ENCODE measurements around the gene FYB1.

Gene FYB1

GRCh38 chr5:39158127-39158593 lies 61.2 kb downstream of the FYB1 start:
- DNase-seq, result no peak

GRCh38 chr5:39157701-39158100 lies 61.7 kb downstream of the FYB1 start:
- DNase-seq, result no peak

- DNase-seq, result no peak
Measured at GRCh38 chr5:39156082-39156481, 63.3 kb downstream of the FYB1 start.

DNA sequence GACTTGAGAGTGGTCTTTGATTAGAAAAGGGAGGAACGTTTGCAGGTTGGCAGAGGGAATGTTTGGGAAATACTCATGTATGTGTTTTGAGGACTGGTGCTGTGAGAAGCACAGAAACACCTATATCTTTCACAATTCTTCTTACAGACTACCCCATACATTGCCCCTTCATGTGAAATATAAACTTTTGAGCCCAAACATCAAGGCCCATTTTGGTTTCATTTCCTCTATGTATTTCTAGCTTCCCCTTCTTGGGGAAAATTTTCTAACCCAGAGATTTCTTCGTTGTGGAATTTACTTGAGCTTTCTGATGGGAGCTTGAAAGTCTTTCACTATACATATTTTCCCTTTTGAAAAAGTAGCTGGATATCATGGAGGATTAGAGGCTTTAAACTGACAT lies 67.6 kb downstream of the FYB1 start:
- no peak for DNase-seq

- no peak for DNase-seq
Measured at GRCh38 chr5:39149966-39150365, 69.4 kb downstream of the FYB1 start.

DNA sequence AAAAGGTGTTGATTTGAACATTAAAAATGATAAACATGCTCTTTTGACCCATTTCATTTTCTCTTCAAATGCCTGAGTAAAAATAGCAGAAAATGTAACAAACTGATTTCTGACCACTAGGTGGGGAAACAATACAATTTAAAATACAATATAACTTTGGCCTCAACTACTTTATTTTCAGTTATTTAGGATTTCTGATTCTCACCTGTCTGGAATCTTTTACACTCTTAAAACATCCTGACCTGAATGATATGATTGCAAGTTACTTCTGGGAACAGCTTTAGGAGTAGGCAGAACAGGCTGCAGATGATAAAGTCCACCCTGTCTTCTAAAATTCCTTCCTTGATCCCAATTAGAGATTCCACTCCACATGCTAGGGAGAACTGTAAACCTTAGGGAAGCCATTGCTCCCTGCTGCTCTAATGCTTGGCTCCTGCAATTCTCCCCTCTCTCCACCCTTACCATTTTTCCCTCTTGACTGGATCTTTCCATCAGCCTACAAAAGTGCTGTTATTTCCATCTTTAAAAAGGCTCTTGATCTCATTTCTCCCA lies 70.3 kb downstream of the FYB1 start:
- no peak for DNase-seq

DNA sequence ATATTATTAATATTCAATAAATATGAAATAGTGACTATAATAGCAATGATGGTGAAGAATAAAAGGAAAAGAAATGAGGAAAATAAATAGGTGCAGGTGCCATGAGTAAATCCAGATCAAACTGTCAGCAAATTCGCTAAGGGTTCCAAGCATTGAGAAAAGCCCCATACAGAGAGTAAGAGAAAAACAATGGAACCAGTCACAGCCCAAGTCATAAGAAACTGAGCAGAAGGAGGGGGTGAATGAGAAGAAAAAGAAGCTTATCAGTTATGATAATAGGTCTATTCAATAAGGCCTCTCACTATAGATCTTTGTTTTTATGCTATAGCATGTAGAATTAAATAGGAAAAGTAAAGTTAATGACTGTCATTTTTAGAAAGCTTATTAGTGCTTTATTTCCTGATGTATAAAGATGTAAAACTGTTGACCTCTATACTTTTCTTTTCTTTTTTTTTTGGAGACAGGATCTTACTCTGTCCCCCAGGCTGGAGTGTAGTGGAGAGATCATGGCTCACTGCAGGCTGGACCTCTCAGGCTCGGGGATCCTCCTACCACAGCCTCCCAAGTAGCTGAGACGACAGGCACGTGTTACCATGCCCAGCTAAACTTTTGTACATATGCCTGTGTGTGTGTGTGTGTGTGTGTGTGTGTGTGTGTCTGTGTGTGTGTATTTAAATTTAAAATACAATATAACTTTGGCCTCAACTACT lies 72.4 kb downstream of the FYB1 start:
- DNase-seq, result no peak

GRCh38 chr5:39143151-39143860 lies 76.1 kb downstream of the FYB1 start:
- no peak for DNase-seq

DNA sequence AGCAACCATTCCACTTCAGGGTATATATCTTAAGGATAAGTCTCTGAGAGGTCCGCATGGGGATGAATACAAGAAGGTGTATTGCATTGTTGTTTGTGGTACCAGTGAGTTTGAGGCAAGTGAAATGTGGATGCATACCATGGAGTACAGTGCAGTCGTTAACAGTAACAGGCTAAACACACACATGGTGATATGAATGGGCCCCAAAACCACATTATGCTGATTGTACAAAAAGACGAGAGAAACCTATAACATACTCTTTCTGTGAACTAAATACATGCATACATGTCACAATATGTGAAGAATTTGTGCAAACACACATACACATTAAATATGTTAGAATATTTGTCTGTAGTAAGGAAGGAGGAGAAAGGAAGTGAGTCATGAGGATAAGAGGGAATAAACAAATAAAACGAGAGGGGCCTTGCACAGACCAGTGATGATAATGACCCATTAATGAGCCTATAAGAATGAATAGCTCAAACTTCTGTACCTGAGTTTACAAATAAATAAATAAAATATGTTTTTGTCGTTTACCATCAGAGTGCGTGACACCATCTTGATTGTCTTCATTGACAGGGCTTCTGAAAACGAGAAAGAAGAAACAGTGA lies 78.7 kb downstream of the FYB1 start:
- DNase-seq, result no peak

GRCh38 chr5:39138892-39139291 lies 80.5 kb downstream of the FYB1 start:
- no peak for DNase-seq

DNA sequence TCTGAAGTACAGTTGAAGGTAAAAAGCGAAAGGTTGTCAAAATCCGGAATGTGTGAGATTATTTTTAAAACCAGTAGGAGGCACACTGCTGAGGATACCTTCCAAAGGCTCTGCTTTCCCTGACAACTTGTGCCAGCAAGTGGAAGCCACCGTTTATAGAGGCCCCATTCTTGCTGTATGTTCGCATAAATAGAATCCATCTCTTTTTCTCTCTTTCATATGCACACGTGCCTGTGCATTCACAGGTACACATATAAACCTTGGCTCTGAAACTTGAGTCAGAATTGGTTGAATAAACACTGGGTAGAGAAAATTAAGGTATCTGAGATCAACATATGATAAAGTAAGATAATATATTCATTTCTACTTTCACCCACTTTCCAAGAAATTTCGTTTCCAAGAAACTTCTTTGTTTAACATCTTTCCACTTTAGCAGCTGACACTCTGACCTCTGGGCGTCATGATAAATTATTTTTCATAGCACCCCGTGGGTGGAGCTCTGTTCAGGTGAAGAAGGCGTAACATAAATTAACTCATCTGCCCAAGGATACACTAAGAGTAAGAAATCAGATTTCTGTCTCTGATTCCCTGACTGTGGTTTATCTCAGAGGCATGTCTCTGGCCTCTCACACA lies 81.4 kb downstream of the FYB1 start:
- no peak for DNase-seq

- DNase-seq, result no peak
Measured at GRCh38 chr5:39137391-39137790, 82.0 kb downstream of the FYB1 start.

- DNase-seq, result no peak
Measured at GRCh38 chr5:39132792-39133191, 86.6 kb downstream of the FYB1 start.

- DNase-seq, result no peak
Measured at GRCh38 chr5:39132128-39132447, 87.3 kb downstream of the FYB1 start.

DNA sequence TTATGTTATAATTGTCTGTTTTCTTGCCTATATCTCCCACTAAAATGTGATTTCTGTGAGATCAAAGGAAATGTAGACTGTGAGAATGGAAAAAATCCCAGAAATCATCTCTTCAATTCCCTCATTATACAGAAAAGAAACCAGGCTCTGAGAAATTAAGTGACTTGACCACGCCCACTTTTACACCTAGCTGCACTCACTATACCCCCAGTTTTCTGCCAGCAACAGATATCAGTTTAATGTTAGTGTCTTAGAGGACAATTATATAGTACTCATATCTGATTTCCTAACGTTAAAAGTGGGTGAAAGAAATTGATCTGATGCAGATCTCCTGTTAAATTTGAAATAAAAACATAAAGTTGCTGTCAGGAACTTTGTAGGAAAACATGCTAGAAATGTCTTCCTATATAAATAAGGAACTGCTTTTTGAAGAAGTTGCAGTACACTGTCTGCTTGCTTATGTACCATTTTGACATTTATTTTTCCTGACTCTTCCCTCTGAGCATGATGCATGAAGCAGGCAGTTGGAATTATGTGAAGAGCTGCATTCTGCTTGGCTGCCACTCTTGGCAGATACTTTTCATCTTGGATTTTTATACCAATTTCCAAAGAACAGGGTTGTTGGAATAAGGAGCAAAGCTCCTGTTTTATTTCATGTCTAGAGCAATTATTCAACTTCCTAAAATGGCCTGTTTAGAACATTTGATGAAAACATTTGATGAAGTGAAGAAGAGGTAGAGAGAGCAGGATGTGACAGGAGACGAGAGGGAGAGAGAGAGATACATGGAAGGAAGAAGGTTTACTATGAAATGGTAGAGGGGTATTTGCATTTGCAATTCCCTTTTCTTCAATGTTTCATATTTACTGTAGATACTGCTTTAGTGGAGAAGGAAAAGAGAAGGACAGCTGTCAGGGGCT lies 87.9 kb downstream of the FYB1 start:
- DNase-seq, result no peak

GRCh38 chr5:39130716-39131115 lies 88.6 kb downstream of the FYB1 start:
- no peak for DNase-seq

- no peak for DNase-seq
Measured at GRCh38 chr5:39121922-39122321, 97.4 kb downstream of the FYB1 start.

GRCh38 chr5:39121315-39121714 lies 98.0 kb downstream of the FYB1 start:
- no peak for DNase-seq

GRCh38 chr5:39120052-39120420 lies 99.3 kb downstream of the FYB1 start:
- no peak for DNase-seq

GRCh38 chr5:39119404-39120051 lies 99.8 kb downstream of the FYB1 start:
- no peak for DNase-seq

DNA sequence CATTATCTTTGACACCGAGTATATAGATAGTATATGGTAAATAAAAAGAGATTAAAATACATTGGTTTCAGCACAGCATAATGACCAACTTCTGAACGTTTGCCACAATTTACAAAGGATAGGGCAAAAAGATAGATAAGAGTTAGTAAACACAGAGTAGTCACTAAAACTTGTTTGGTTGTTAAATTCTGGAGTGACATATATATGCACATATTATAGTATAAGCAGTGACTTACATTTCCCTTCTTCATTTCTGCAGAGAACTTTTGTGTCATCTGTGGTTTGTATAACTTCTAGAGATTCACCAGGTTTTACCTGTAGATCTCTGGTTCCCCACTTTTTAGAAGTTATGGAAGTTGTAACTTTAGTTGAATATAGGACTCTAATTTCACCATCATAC lies 100.7 kb downstream of the FYB1 start:
- no peak for DNase-seq

GRCh38 chr5:39117401-39117800 lies 102.0 kb downstream of the FYB1 start:
- DNase-seq, result no peak

Measured in activated T-cell treated with anti-CD3 and anti-CD28 coated beads, Interleukin-2, amount 50 U/mL, for 1 hour (primary cell).